NK-92 treated with Interleukin-12 subunit alpha and Interleukin-12 subunit beta, amount 100 ng/mL, for 24 hours (cell line): ENCODE results near the gene SLC7A10.

Experiments
- DNase-seq: peaks from one replicate; lab custom pipeline; 2025; lab: John Stamatoyannopoulos, UW

SLC7A10 gene

GRCh38 chr19:33254245-33254824, 28.7 kb upstream of the SLC7A10 start:
- no peak for DNase-seq

- no peak for DNase-seq
These were observed 27.3 kb upstream of the SLC7A10 start for GRCh38 chr19:33252971-33253370.

GRCh38 chr19:33252418-33252962, 26.8 kb upstream of the SLC7A10 start:
- no peak for DNase-seq

- DNase-seq = no peak
These were observed 26.0 kb upstream of the SLC7A10 start for GRCh38 chr19:33251526-33252090.

GRCh38 chr19:33251076-33251475, 25.4 kb upstream of the SLC7A10 start:
- DNase-seq = no peak

- no peak for DNase-seq
These were observed 24.9 kb upstream of the SLC7A10 start for GRCh38 chr19:33250500-33250899.

- DNase-seq = no peak
These were observed 24.2 kb upstream of the SLC7A10 start for GRCh38 chr19:33249740-33250366.

- DNase-seq = no peak
These were observed 23.4 kb upstream of the SLC7A10 start for GRCh38 chr19:33248954-33249613.

GRCh38 chr19:33248553-33248953, 22.9 kb upstream of the SLC7A10 start:
- no peak for DNase-seq

- no peak for DNase-seq
These were observed 22.5 kb upstream of the SLC7A10 start for GRCh38 chr19:33248104-33248503.

- DNase-seq = no peak
These were observed 21.8 kb upstream of the SLC7A10 start for GRCh38 chr19:33247441-33247819.

GRCh38 chr19:33246709-33247440, 21.2 kb upstream of the SLC7A10 start:
- DNase-seq = no peak

GRCh38 chr19:33245948-33246708, 20.5 kb upstream of the SLC7A10 start:
- DNase-seq = no peak

GRCh38 chr19:33242911-33243310, 17.3 kb upstream of the SLC7A10 start:
- no peak for DNase-seq

GRCh38 chr19:33242131-33242530, 16.5 kb upstream of the SLC7A10 start:
- no peak for DNase-seq

GRCh38 chr19:33241530-33242101, 16.0 kb upstream of the SLC7A10 start:
- no peak for DNase-seq

GRCh38 chr19:33241091-33241529, 15.5 kb upstream of the SLC7A10 start:
- DNase-seq = no peak

GRCh38 chr19:33240181-33240771, 14.6 kb upstream of the SLC7A10 start:
- DNase-seq = no peak

- DNase-seq = no peak
These were observed 13.7 kb upstream of the SLC7A10 start for GRCh38 chr19:33239223-33239975.
